ENCODE data around the gene CEBPG. TPM values are rescaled to one million over a fixed set of nuclear protein-coding genes. Genes with fewer than 3 reads are reported as not detected.

Gene CEBPG
- total RNA-seq, 4 donors from 2014 or later, result 22.4 to 66.7 (median 46.9) TPM

GRCh38 chr19:33414667-33415605, 41.4 kb downstream of the CEBPG start:
- TF ChIP-seq POLR2AphosphoS5 (IDR thresholded peaks at IDR 0.05) (no peak), EP300 (IDR thresholded peaks at IDR 0.05; ENCODE audit: low read depth) (no peak), CTCF (IDR thresholded peaks at IDR 0.05) (no peak), POLR2A (IDR thresholded peaks at IDR 0.05) (no peak)
- Histone ChIP-seq H3K27me3 (no peaks in the 10 kb centered on the region), H3K4me3 (no peak overlapping the region), H3K36me3 (no peaks in the 10 kb centered on the region), H3K27ac (no peak overlapping the region), H3K4me1 (peaks cover 0 to 9% (median 0%) of the 10 kb centered on the region in 4 donors), H3K9me3 (no peaks in the 10 kb centered on the region)
- WGBS, 2 donors (ENCODE audit: low coverage in 1 of 2), result 91 to 100% methylated on average over 4 to 31 of the region's 32 CpGs
- in situ Hi-C loops (cut with MboI; ENCODE audit: low pct_ligation_motif_present in 1 of 4, low pct_unique_long_range_greater_than_20kb in 1 of 4, low sequenced_read_pairs in 3 of 4), result no loop called here
- no peak for DNase-seq
- intact Hi-C loops (cut with DNase I; ENCODE audit: low total_unique reads), result no loop called here

GRCh38 chr19:33416307-33417215, 43.1 kb downstream of the CEBPG start:
- 43% methylated on average over 27 of the region's 27 CpGs; no CpG with 5 or more reads in 1 of the 2 donors for WGBS, 2 donors (ENCODE audit: low coverage in 1 of 2)
- Histone ChIP-seq H3K27me3 (no peaks in the 10 kb centered on the region), H3K4me1 (peaks cover 0 to 9% (median 0%) of the 10 kb centered on the region in 4 donors), H3K4me3 (no peak overlapping the region), H3K9me3 (no peaks in the 10 kb centered on the region), H3K27ac (peak overlapping the region in 1 of 4 donors; percentile 34), H3K36me3 (no peaks in the 10 kb centered on the region)
- in situ Hi-C loops (cut with MboI; ENCODE audit: low pct_ligation_motif_present in 1 of 4, low pct_unique_long_range_greater_than_20kb in 1 of 4, low sequenced_read_pairs in 3 of 4), result no loop called here
- TF ChIP-seq POLR2AphosphoS5 (IDR thresholded peaks at IDR 0.05), result no peak
- TF ChIP-seq CTCF (IDR thresholded peaks at IDR 0.05), result peak; percentile 58 to 68 (median 59)
- no peak for TF ChIP-seq EP300 (IDR thresholded peaks at IDR 0.05; ENCODE audit: low read depth)
- TF ChIP-seq POLR2A (IDR thresholded peaks at IDR 0.05), result no peak
- intact Hi-C loops (cut with DNase I; ENCODE audit: low total_unique reads), result no loop called here
- peak; percentile 71 for DNase-seq

DNA sequence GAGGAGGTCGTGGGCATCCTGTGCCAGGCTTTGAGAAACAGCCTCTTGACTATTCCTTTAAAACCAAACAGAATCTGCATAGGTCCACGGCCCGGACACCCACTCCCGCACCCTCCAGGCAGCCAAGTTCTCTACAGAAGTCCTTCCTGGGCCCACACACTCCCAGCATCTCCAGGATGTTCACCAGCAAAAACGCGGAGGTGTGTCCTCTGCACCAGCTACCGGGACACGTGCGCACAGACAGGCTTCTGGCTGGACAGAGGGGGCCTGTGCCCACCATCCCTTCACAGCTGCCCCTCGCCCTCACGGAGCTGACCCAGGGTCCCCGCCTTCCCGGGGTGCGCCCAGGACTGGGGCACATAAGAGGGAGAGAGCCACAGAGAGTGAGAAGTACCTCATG, 44.2 kb downstream of the CEBPG start:
- Histone ChIP-seq H3K4me1 (peaks cover 0 to 4% (median 0%) of the 10 kb centered on the region in 4 donors), H3K9me3 (no peaks in the 10 kb centered on the region), H3K27me3 (no peaks in the 10 kb centered on the region), H3K4me3 (no peak overlapping the region), H3K36me3 (no peaks in the 10 kb centered on the region), H3K27ac (no peak overlapping the region)
- WGBS, 2 donors (ENCODE audit: low coverage in 1 of 2), result 87% methylated on average over 13 of the region's 14 CpGs; no CpG with 5 or more reads in 1 of the 2 donors
- intact Hi-C loops (cut with DNase I; ENCODE audit: low total_unique reads) (no loop called here), in situ Hi-C loops (cut with MboI; ENCODE audit: low pct_ligation_motif_present in 1 of 4, low pct_unique_long_range_greater_than_20kb in 1 of 4, low sequenced_read_pairs in 3 of 4) (no loop called here)
- no peak for DNase-seq
- TF ChIP-seq POLR2AphosphoS5 (IDR thresholded peaks at IDR 0.05), result no peak
- TF ChIP-seq CTCF (IDR thresholded peaks at IDR 0.05), result no peak
- TF ChIP-seq EP300 (IDR thresholded peaks at IDR 0.05; ENCODE audit: low read depth), result no peak
- TF ChIP-seq POLR2A (IDR thresholded peaks at IDR 0.05), result no peak

DNA sequence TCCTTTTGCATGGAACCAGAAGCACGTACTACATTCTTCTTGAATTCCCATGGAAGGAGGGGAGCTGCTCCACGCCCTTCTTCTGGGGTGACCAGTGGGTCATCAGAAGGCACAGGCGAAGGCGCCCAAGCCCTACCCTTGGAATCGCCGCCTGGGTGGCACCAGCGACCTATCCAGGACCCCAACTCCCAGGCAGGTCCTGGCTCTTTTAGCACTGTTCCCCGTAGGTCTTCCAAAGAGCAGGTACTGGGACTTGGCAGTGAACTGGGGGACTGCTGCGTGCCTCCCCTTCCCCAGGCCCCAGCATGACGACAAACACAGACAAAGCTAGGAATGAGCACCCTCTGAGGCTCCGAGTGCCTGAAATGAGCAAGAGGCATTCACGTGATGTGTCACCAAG, 45.0 kb downstream of the CEBPG start:
- H3K4me1 ChIP-seq, result peaks cover 0 to 4% (median 0%) of the 10 kb centered on the region in 4 donors
- intact Hi-C loops (cut with DNase I; ENCODE audit: low total_unique reads) (no loop called here), in situ Hi-C loops (cut with MboI; ENCODE audit: low pct_ligation_motif_present in 1 of 4, low pct_unique_long_range_greater_than_20kb in 1 of 4, low sequenced_read_pairs in 3 of 4) (no loop called here)
- no peaks in the 10 kb centered on the region for H3K36me3 ChIP-seq
- WGBS, 2 donors (ENCODE audit: low coverage in 1 of 2), result 95% methylated on average over 12 of the region's 12 CpGs; no CpG with 5 or more reads in 1 of the 2 donors
- no peak overlapping the region for H3K4me3 ChIP-seq
- no peak overlapping the region for H3K27ac ChIP-seq
- H3K27me3 ChIP-seq, result no peaks in the 10 kb centered on the region
- H3K9me3 ChIP-seq, result no peaks in the 10 kb centered on the region
- no peak for DNase-seq
- TF ChIP-seq EP300 (IDR thresholded peaks at IDR 0.05; ENCODE audit: low read depth) (no peak), CTCF (IDR thresholded peaks at IDR 0.05) (no peak), POLR2A (IDR thresholded peaks at IDR 0.05) (no peak), POLR2AphosphoS5 (IDR thresholded peaks at IDR 0.05) (no peak)

Measured in transverse colon (tissue), 4 donors.